Endothelial cell of umbilical vein (primary cell): ENCODE measurements around the gene ARNT2. TPM values are rescaled to one million over a fixed set of nuclear protein-coding genes. Genes with fewer than 3 reads are reported as not detected.

Experiments used
- BruUV-seq: library from RNA; stranded (reverse); fragments of 400-500 nt; replicated peaks from 2 replicates; lab custom pipeline; 2021; lab: Mats Ljungman, UMichigan
- CTCF ChIA-PET: fragments of 300-600, 350-600 bp; sonication (Branson Sonifier 250); formaldehyde crosslinking; loops from one replicate; lab custom pipeline; 2021; ENCODE audit warnings: antibody characterized with exemption, inconsistent platforms; lab: Charles Lee
- POLR2A ChIA-PET: fragments of 300-600, 350-600 bp; sonication (Branson Sonifier 250); formaldehyde crosslinking; loops from one replicate; lab custom pipeline; 2021; ENCODE audit warnings: antibody characterized with exemption, inconsistent platforms; lab: Charles Lee
- DNase-seq: peaks from one replicate; pipeline ENCODE4 v3.0.0-alpha.2; 2011; ENCODE audit warnings: low read depth, low spot score
- FAIRE-seq: peaks from 2 replicates; lab custom pipeline; 2011; peaks lifted over from hg19 to GRCh38; lab: Jason Lieb, UNC
- H2AFZ ChIP-seq: 2 replicates; pipeline ENCODE4 v1.6.0; 2012; ENCODE audit warnings: low read depth, low read length, control low read depth, inconsistent platforms
- H3K27ac ChIP-seq: 2 replicates; pipeline ENCODE4 v1.5.1; 2011; ENCODE audit warnings: low read depth, mild to moderate bottlenecking, control low read depth, low read length, moderate library complexity; ENCODE audit not compliant: insufficient read depth
- H3K27me3 ChIP-seq, 2 experiments: 2 replicates each; pipeline versions ENCODE4 v1.6.0 to v1.6.1; 2011; ENCODE audit warnings: low read length in 2 of 2, mixed read lengths in 1 of 2; ENCODE audit not compliant: control insufficient read depth in 2 of 2, insufficient read depth in 2 of 2
- H3K36me3 ChIP-seq, 2 experiments: 2 replicates in 1 of 2; 3 replicates in 1 of 2; pipeline ENCODE4 v1.5.1; 2011; ENCODE audit warnings: low read length in 2 of 2, mild to moderate bottlenecking in 1 of 2, moderate library complexity in 1 of 2; ENCODE audit not compliant: control insufficient read depth in 2 of 2, insufficient read depth in 2 of 2; ENCODE audit errors: extremely low read depth in 1 of 2
- H3K4me1 ChIP-seq: 3 replicates; pipeline ENCODE4 v1.5.1; 2011; ENCODE audit warnings: mild to moderate bottlenecking, low read length; ENCODE audit not compliant: control insufficient read depth, insufficient read depth; ENCODE audit errors: extremely low read depth
- H3K4me2 ChIP-seq: 2 replicates; pipeline ENCODE4 v1.6.1; 2011; ENCODE audit warnings: low read length, control low read depth, mixed read lengths; ENCODE audit not compliant: insufficient read depth
- H3K4me3 ChIP-seq, 3 experiments: fragments of 200-600 bp in 1 of 3; sonication (generic), shearing (Covaris generic) in 1 of 3; replicated peaks in 1 of 3; 2 replicates each; pipeline ENCODE4 v1.5.1; 2011 to 2016; ENCODE audit warnings: control low read depth in 3 of 3, low read length in 3 of 3, mild to moderate bottlenecking in 2 of 3, inconsistent platforms in 1 of 3, low read depth in 1 of 3, moderate library complexity in 1 of 3; ENCODE audit not compliant: insufficient read depth in 1 of 3
- H3K79me2 ChIP-seq: 2 replicates; pipeline ENCODE4 v1.6.0; 2012; ENCODE audit warnings: low read length, inconsistent platforms; ENCODE audit not compliant: control insufficient read depth, insufficient read depth
- H3K9ac ChIP-seq: replicated peaks from 2 replicates; pipeline ENCODE3; 2011; ENCODE audit warnings: low read length, control low read depth; ENCODE audit not compliant: insufficient read depth; ENCODE audit errors: extremely low read depth
- H3K9me1 ChIP-seq: replicated peaks from 3 replicates; pipeline ENCODE4 v1.6.0; 2011; ENCODE audit warnings: mild to moderate bottlenecking, low read length; ENCODE audit not compliant: control insufficient read depth, insufficient read depth; ENCODE audit errors: extremely low read depth
- H3K9me3 ChIP-seq: replicated peaks from 2 replicates; pipeline ENCODE4 v1.5.1; 2012; ENCODE audit warnings: low read length, inconsistent platforms; ENCODE audit not compliant: control insufficient read depth, insufficient read depth
- H4K20me1 ChIP-seq: replicated peaks from 2 replicates; pipeline ENCODE3; 2011; ENCODE audit warnings: mild to moderate bottlenecking, low read length; ENCODE audit not compliant: control insufficient read depth, insufficient read depth; ENCODE audit errors: extremely low read depth
- CTCF ChIP-seq, 2 donors: IDR thresholded peaks; 1 replicate in 1 of 2; 2 replicates in 1 of 2; pipeline ENCODE4 v1.5.1; 2011; ENCODE audit warnings: low read length in 2 of 2, mild to moderate bottlenecking in 2 of 2, moderate library complexity in 2 of 2, control low read depth in 1 of 2, inconsistent platforms in 1 of 2, low read depth in 1 of 2; ENCODE audit not compliant: insufficient read depth in 1 of 2; ENCODE audit errors: extremely low read depth in 1 of 2
- EZH2 ChIP-seq: IDR thresholded peaks from 2 replicates; pipeline ENCODE4 v1.6.1; 2012; ENCODE audit warnings: borderline replicate concordance, low read depth, mild to moderate bottlenecking, moderate library complexity, low read length, inconsistent platforms; ENCODE audit not compliant: severe bottlenecking
- FOS ChIP-seq: IDR thresholded peaks from 2 replicates; pipeline ENCODE4 v1.6.1; 2011; ENCODE audit warnings: mild to moderate bottlenecking, low read length, moderate library complexity, borderline replicate concordance; ENCODE audit not compliant: insufficient read depth
- GATA2 ChIP-seq: IDR thresholded peaks from 2 replicates; pipeline ENCODE4 v1.7.0; 2011; ENCODE audit warnings: low read depth, mild to moderate bottlenecking, moderate library complexity, mixed read lengths, low read length; ENCODE audit not compliant: insufficient read length, insufficient read depth
- JUN ChIP-seq: IDR thresholded peaks from 2 replicates; pipeline ENCODE4 v1.6.1; 2011; ENCODE audit warnings: borderline replicate concordance, low read depth; ENCODE audit not compliant: insufficient read length, insufficient read depth
- MAX ChIP-seq: IDR thresholded peaks from 2 replicates; pipeline ENCODE4 v1.6.1; 2011; ENCODE audit not compliant: insufficient read depth, insufficient read length
- MYC ChIP-seq: IDR thresholded peaks from one replicate; pipeline ENCODE4 v1.6.1; 2011; ENCODE audit warnings: mild to moderate bottlenecking, low read depth, low read length
- POLR2A ChIP-seq: IDR thresholded peaks from 2 replicates; pipeline ENCODE4 v1.6.1; 2012; ENCODE audit warnings: low read depth, mild to moderate bottlenecking, control low read depth, low read length
- POLR2AphosphoS5 ChIP-seq: IDR thresholded peaks from 2 replicates; pipeline ENCODE4 v1.6.1; 2012; ENCODE audit warnings: low read depth, mild to moderate bottlenecking, control low read depth, low read length, moderate library complexity; ENCODE audit not compliant: insufficient read depth
- dilution Hi-C: fragments of 300-500 bp; cut with MboI; formaldehyde crosslinking; loops from one replicate; pipeline ENCODE4 v1.15.0; 2019; ENCODE audit warnings: low sequenced_read_pairs; ENCODE audit not compliant: extremely low pct_ligation_motif_present
- intact Hi-C: fragments of 100-400 bp; cut with micrococcal nuclease; formaldehyde crosslinking; loops from one replicate; pipeline ENCODE4 v1.10.0; 2022
- polyA plus RNA-seq, 4 experiments: library from polyadenylated mRNA; depleted of rRNA in 3 of 4; stranded (reverse) in 3 of 4; unstranded in 1 of 4; fragments of >200 nt; gene quantifications; 2 replicates each; pipeline versions ENCODE4 v1.2.1 to v1.2.3, GENCODE V29; 2011 to 2012; ENCODE audit warnings: missing spikeins in 1 of 4
- total RNA-seq: library from RNA; stranded (reverse); gene quantifications from 2 replicates; pipeline ENCODE4 v1.2.3, GENCODE V29; 2021

Gene ARNT2
- total and polyA plus RNA-seq, 2 donors (not counting 3 experiments of a cell fraction or from before 2014, with no cell fraction given) = 0.03 to 0.20 TPM

GRCh38 chr15:80441041-80441440, 36.9 kb downstream of the ARNT2 start:
- Histone ChIP-seq H3K9me1 (no peaks in the 10 kb centered on the region), H3K4me2 (no peak overlapping the region), H3K27ac (no peak overlapping the region), H4K20me1 (no peaks in the 10 kb centered on the region), H3K9ac (no peak overlapping the region), H3K9me3 (no peaks in the 10 kb centered on the region), H3K27me3 (no peaks in the 10 kb centered on the region), H3K36me3 (no peaks in the 10 kb centered on the region), H2AFZ (no peak overlapping the region), H3K4me1 (peaks cover 2% of the 10 kb centered on the region), H3K79me2 (no peaks in the 10 kb centered on the region), H3K4me3 (no peak overlapping the region)
- BruUV-seq = no TSS peak
- intact Hi-C loops (no loop called here), dilution Hi-C loops (no loop called here)
- no peak for DNase-seq
- ChIA-PET POLR2A (no interaction called here), CTCF (interaction anchor here (1.0 kb wide), 1 partner anchor 529 kb away, joined by 4 read pairs; no protein-coding TSS in a partner anchor)
- no peak for FAIRE-seq
- TF ChIP-seq JUN = no peak
- no peak for TF ChIP-seq EZH2
- TF ChIP-seq MYC = no peak
- no peak for TF ChIP-seq FOS
- TF ChIP-seq POLR2A = no peak
- no peak for TF ChIP-seq CTCF (IDR thresholded peaks at IDR 0.05; ENCODE audit: extremely low read depth in 1 of 2, insufficient read depth in 1 of 2, low read depth in 1 of 2, low read length in 2 of 2)
- TF ChIP-seq MAX = no peak
- TF ChIP-seq POLR2AphosphoS5 = no peak
- no peak for TF ChIP-seq GATA2
